DOHH2 (cell line): ENCODE data around the gene OSM.

Experiments used
- H3F3A ChIP-seq: fragments of 200-600 bp; sonication (generic), shearing (Covaris generic); 2 replicates; pipeline ENCODE4 v1.6.0; 2016; ENCODE audit warnings: antibody characterized with exemption, mild to moderate bottlenecking; ENCODE audit not compliant: control insufficient read depth, insufficient read depth
- H3K27ac ChIP-seq: fragments of 200-600 bp; sonication (generic); 2 replicates; pipeline ENCODE4 v1.5.1; 2014; ENCODE audit warnings: low read depth, mild to moderate bottlenecking, low read length, moderate library complexity
- H3K27me3 ChIP-seq: fragments of 200-600 bp; sonication (generic); 2 replicates; pipeline ENCODE4 v1.6.1; 2014; ENCODE audit warnings: mild to moderate bottlenecking, low read length, mixed read lengths; ENCODE audit not compliant: control insufficient read depth
- H3K36me3 ChIP-seq: fragments of 200-600 bp; sonication (generic); 2 replicates; pipeline ENCODE4 v1.6.1; 2014; ENCODE audit warnings: mild to moderate bottlenecking, low read length, moderate library complexity, mixed read lengths; ENCODE audit not compliant: control insufficient read depth
- H3K4me1 ChIP-seq: fragments of 200-600 bp; sonication (generic); 2 replicates; pipeline ENCODE4 v1.6.1; 2014; ENCODE audit warnings: mild to moderate bottlenecking, low read length, mixed read lengths; ENCODE audit not compliant: control insufficient read depth
- H3K4me2 ChIP-seq: fragments of 200-600 bp; sonication (generic); 2 replicates; pipeline ENCODE4 v1.6.0; 2014; ENCODE audit warnings: mild to moderate bottlenecking, low read length, moderate library complexity
- H3K4me3 ChIP-seq: fragments of 200-600 bp; sonication (generic); 2 replicates; pipeline ENCODE4 v1.5.1; 2014; ENCODE audit warnings: mild to moderate bottlenecking, low read length, mixed read lengths
- H3K79me2 ChIP-seq: fragments of 200-600 bp; sonication (generic); 2 replicates; pipeline ENCODE4 v1.6.1; 2014; ENCODE audit warnings: mild to moderate bottlenecking, low read length, mixed read lengths; ENCODE audit not compliant: control insufficient read depth
- H3K9me2 ChIP-seq: fragments of 200-600 bp; sonication (generic); replicated peaks from 2 replicates; pipeline ENCODE4 v1.6.1; 2014; ENCODE audit warnings: mild to moderate bottlenecking, low read length, mixed read lengths; ENCODE audit not compliant: control insufficient read depth
- H3K9me3 ChIP-seq: fragments of 200-600 bp; sonication (generic); 2 replicates; pipeline ENCODE4 v1.6.1; 2014; ENCODE audit warnings: antibody characterized with exemption, low read length, mixed read lengths; ENCODE audit not compliant: control insufficient read depth, insufficient read depth
- H4K20me1 ChIP-seq: fragments of 200-600 bp; sonication (generic); 2 replicates; pipeline ENCODE4 v1.6.0; 2014; ENCODE audit warnings: low read depth, mild to moderate bottlenecking, antibody characterized with exemption, low read length, moderate library complexity; ENCODE audit not compliant: control insufficient read depth, insufficient read depth
- EZH2phosphoT487 ChIP-seq: fragments of 200-600 bp; sonication (generic); IDR thresholded peaks from 2 replicates; pipeline ENCODE4 v1.6.1; 2017; ENCODE audit warnings: borderline replicate concordance, mild to moderate bottlenecking, antibody characterized with exemption, low read length, moderate library complexity, mixed read lengths
- TF ChIP-seq, protein P1 (sequence below): fragments of 200-600 bp; sonication (generic); IDR thresholded peaks from one replicate; pipeline ENCODE4 v1.5.1; 2014; ENCODE audit warnings: antibody characterized with exemption, mild to moderate bottlenecking, low read depth, low read length; ENCODE audit not compliant: poor library complexity, severe bottlenecking

OSM gene

DNA sequence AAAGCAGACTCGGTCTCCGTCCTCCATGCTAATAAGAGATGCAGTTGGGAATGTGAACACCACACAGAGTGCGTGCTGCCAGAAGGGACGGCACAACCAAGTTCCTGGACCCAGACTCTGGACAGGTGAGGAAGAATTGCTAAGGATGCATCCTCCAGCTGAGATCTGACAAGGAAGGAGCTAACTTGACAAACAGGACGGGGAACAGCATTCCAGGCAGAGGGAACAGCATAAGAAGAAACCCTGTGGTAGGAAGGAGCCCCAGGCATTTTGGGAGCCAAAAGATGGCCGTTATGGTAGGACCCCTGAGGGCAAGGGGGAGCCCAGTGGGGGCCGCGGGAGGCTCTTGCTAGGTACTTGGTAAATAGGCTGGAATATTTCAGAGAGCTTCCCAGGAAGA lies 6.0 kb downstream of the OSM start:
- Histone ChIP-seq H4K20me1 (no peaks in the 10 kb centered on the region), H3K4me3 (no peak overlapping the region), H3K4me1 (peaks cover 11% of the 10 kb centered on the region), H3K9me2 (no peaks in the 10 kb centered on the region), H3K27ac (no peak overlapping the region), H3K9me3 (no peaks in the 10 kb centered on the region), H3K27me3 (no peaks in the 10 kb centered on the region), H3K4me2 (no peak overlapping the region), H3K36me3 (no peaks in the 10 kb centered on the region), H3K79me2 (no peaks in the 10 kb centered on the region), H3F3A (no peaks in the 10 kb centered on the region)
- TF ChIP-seq EZH2phosphoT487: no peak
- TF ChIP-seq, protein P1, sequence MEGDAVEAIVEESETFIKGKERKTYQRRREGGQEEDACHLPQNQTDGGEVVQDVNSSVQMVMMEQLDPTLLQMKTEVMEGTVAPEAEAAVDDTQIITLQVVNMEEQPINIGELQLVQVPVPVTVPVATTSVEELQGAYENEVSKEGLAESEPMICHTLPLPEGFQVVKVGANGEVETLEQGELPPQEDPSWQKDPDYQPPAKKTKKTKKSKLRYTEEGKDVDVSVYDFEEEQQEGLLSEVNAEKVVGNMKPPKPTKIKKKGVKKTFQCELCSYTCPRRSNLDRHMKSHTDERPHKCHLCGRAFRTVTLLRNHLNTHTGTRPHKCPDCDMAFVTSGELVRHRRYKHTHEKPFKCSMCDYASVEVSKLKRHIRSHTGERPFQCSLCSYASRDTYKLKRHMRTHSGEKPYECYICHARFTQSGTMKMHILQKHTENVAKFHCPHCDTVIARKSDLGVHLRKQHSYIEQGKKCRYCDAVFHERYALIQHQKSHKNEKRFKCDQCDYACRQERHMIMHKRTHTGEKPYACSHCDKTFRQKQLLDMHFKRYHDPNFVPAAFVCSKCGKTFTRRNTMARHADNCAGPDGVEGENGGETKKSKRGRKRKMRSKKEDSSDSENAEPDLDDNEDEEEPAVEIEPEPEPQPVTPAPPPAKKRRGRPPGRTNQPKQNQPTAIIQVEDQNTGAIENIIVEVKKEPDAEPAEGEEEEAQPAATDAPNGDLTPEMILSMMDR: no peak

GRCh38 chr22:30260276-30260675 lies 6.4 kb downstream of the OSM start:
- H3K79me2 ChIP-seq: no peaks in the 10 kb centered on the region
- H4K20me1 ChIP-seq: no peaks in the 10 kb centered on the region
- H3K9me3 ChIP-seq: no peaks in the 10 kb centered on the region
- H3K4me1 ChIP-seq: peaks cover 7% of the 10 kb centered on the region
- TF ChIP-seq, protein P1: no peak
- TF ChIP-seq EZH2phosphoT487: no peak
- H3K36me3 ChIP-seq: no peaks in the 10 kb centered on the region
- no peaks in the 10 kb centered on the region for H3F3A ChIP-seq
- H3K27ac ChIP-seq: no peak overlapping the region
- no peak overlapping the region for H3K4me2 ChIP-seq
- no peaks in the 10 kb centered on the region for H3K9me2 ChIP-seq
- no peak overlapping the region for H3K4me3 ChIP-seq
- H3K27me3 ChIP-seq: no peaks in the 10 kb centered on the region

DNA sequence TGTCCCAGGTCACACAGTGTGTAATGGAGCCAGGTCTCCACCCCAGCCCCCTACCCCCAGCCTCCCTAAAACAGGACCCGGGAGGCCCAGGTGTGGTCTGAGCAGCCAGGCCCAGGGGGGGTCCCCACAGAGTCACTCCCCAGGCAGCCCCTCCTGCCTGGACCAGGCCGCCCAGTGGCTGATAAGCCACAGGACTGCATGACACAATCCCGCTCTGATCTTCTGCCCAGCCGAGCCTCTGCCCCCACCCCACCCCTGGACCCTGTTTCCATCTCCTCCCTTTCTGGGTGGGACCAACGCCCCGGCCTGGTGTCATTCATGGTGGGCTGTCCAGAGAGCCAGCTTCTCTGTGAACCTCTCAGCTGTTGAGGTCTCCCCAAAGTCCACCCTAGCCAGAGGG lies 12.3 kb downstream of the OSM start:
- H3K4me2 ChIP-seq: no peak overlapping the region
- no peaks in the 10 kb centered on the region for H3K4me1 ChIP-seq
- no peaks in the 10 kb centered on the region for H3F3A ChIP-seq
- no peaks in the 10 kb centered on the region for H3K9me2 ChIP-seq
- H3K4me3 ChIP-seq: no peak overlapping the region
- no peaks in the 10 kb centered on the region for H3K36me3 ChIP-seq
- H3K27me3 ChIP-seq: no peaks in the 10 kb centered on the region
- TF ChIP-seq EZH2phosphoT487: no peak
- TF ChIP-seq, protein P1: no peak
- H4K20me1 ChIP-seq: no peaks in the 10 kb centered on the region
- no peaks in the 10 kb centered on the region for H3K9me3 ChIP-seq
- no peaks in the 10 kb centered on the region for H3K79me2 ChIP-seq
- no peak overlapping the region for H3K27ac ChIP-seq
